ENCODE data around the gene ZBTB18.

The ZBTB18 gene

DNA sequence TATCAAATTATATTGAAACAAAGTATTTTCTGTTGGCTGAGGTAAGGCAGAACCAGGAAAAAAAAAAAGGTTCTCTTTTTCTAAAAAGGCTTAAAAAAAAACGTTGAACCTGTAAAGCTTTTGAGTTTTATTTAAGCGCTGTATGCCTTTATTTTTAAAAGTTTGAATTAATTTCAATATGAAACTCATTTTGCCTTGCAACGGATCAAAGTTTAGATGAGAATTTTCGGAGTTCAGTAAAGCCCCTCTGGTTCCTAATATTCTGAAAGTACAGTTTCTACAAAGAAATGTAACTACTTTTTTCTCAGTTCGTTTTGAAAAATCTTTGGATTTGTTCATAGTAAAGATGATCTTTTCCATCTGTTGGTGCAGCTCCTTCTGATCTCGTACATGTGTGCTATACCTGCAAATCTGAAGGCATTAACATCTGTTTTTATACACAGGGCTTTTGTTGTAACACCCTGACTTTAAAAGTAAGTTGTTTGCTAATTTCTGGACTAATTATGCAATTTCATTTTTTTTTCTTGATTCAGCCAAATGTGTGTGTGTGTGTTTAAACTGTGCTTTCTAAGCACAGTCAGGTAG, 1.7 kb downstream of the ZBTB18 start:
- no peak for DNase-seq (ENCODE audit: insufficient read length)
- no peak for FAIRE-seq
- TF ChIP-seq TAF1 (IDR thresholded peaks at IDR 0.05; ENCODE audit: borderline replicate concordance, low read depth, low read length), result no peak
- no peak for TF ChIP-seq POLR2A (IDR thresholded peaks at IDR 0.05; ENCODE audit: low read depth, low read length)
- TF ChIP-seq POLR2AphosphoS5 (IDR thresholded peaks at IDR 0.05; ENCODE audit: low read depth, low read length), result no peak

DNA sequence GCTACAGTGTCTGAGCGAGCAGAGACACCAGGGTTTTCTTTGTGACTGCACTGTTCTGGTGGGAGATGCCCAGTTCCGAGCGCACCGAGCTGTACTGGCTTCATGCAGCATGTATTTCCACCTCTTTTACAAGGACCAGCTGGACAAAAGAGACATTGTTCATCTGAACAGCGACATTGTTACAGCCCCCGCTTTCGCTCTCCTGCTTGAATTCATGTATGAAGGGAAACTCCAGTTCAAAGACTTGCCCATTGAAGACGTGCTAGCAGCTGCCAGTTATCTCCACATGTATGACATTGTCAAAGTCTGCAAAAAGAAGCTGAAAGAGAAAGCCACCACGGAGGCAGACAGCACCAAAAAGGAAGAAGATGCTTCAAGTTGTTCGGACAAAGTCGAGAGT, 2.7 kb downstream of the ZBTB18 start:
- TF ChIP-seq TAF1 (IDR thresholded peaks at IDR 0.05; ENCODE audit: borderline replicate concordance, low read depth, low read length) (no peak), POLR2A (IDR thresholded peaks at IDR 0.05; ENCODE audit: low read depth, low read length) (no peak), POLR2AphosphoS5 (IDR thresholded peaks at IDR 0.05; ENCODE audit: low read depth, low read length) (no peak)
- DNase-seq (ENCODE audit: insufficient read length) (no peak), FAIRE-seq (no peak)

DNA sequence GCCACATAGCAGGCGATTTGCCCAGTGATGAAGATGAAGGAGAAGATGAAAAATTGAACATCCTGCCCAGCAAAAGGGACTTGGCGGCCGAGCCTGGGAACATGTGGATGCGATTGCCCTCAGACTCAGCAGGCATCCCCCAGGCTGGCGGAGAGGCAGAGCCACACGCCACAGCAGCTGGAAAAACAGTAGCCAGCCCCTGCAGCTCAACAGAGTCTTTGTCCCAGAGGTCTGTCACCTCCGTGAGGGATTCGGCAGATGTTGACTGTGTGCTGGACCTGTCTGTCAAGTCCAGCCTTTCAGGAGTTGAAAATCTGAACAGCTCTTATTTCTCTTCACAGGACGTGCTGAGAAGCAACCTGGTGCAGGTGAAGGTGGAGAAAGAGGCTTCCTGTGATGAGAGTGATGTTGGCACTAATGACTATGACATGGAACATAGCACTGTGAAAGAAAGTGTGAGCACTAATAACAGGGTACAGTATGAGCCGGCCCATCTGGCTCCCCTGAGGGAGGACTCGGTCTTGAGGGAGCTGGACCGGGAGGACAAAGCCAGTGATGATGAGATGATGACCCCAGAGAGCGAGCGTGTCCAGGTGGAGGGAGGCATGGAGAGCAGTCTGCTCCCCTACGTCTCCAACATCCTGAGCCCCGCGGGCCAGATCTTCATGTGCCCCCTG, 3.3 kb downstream of the ZBTB18 start:
- DNase-seq (ENCODE audit: insufficient read length) (no peak), FAIRE-seq (no peak)
- TF ChIP-seq POLR2AphosphoS5 (IDR thresholded peaks at IDR 0.05; ENCODE audit: low read depth, low read length) (no peak), POLR2A (IDR thresholded peaks at IDR 0.05; ENCODE audit: low read depth, low read length) (no peak), TAF1 (IDR thresholded peaks at IDR 0.05; ENCODE audit: borderline replicate concordance, low read depth, low read length) (no peak)

DNA sequence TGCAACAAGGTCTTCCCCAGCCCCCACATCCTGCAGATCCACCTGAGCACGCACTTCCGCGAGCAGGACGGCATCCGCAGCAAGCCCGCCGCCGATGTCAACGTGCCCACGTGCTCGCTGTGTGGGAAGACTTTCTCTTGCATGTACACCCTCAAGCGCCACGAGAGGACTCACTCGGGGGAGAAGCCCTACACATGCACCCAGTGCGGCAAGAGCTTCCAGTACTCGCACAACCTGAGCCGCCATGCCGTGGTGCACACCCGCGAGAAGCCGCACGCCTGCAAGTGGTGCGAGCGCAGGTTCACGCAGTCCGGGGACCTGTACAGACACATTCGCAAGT, 3.8 kb downstream of the ZBTB18 start:
- no peak for FAIRE-seq
- TF ChIP-seq TAF1 (IDR thresholded peaks at IDR 0.05; ENCODE audit: borderline replicate concordance, low read depth, low read length) (no peak), POLR2A (IDR thresholded peaks at IDR 0.05; ENCODE audit: low read depth, low read length) (no peak), POLR2AphosphoS5 (IDR thresholded peaks at IDR 0.05; ENCODE audit: low read depth, low read length) (no peak)
- no peak for DNase-seq (ENCODE audit: insufficient read length)

DNA sequence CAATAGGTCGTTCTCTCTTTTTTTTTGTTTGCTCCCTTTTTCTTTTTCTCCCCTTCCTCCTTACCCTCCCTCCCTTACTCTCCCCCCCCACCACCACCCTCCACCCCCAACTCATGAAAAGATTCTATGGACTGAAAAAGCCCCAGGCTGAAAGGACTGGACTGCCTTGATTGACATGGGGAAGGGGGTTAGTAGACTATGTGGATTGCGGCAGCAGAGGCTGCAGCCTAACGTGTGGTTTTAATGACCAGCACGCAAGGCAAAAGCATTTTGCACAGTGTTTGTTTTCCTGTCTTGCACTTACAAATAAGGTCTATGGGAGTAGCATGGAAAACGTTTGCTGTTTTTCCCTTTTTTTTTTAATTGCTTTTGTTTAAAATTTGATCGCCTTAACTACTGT, 5.5 kb downstream of the ZBTB18 start:
- TF ChIP-seq POLR2A (IDR thresholded peaks at IDR 0.05; ENCODE audit: low read depth, low read length), result no peak
- no peak for TF ChIP-seq TAF1 (IDR thresholded peaks at IDR 0.05; ENCODE audit: borderline replicate concordance, low read depth, low read length)
- no peak for TF ChIP-seq POLR2AphosphoS5 (IDR thresholded peaks at IDR 0.05; ENCODE audit: low read depth, low read length)
- FAIRE-seq, result no peak
- DNase-seq (ENCODE audit: insufficient read length), result no peak

DNA sequence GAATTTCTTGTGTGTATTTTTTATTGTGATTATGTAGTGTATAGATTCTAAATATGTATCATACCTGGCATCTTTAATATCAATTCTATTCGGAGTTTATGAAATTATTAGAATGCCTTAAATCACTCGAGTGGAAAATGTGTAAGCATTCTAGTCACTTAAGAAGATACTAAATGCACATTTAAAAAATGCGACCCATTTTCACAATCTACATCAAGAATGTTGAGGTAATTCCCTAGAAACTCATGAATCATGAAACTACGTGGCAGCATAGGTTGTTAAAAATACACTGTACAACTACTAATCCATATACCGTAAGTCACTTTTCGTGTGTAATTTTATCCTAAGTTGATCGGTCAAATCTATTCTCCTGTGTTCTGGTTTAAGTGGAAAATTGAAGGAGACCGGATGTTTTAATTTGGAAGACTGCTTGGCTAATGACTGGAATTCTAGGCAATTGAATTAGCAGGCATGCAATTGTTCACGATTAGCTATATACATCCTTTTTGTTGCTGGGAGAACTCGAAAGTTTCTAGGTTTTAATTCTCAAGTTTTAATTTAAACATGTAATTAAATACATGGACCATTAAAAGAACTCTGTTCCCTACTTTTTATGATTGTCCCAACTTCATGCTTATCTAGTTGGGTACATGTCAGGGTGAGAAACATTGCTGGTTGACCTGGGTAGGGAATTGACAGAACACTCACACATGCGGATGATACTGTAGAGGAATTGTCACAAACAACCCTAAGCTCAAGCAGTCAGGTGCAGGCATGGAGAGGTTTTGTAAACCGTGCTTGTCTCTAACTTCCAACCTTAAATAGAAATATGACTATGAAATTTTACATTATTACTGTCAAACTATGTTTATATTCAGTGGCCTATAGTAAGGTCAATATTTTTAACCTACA, 6.6 kb downstream of the ZBTB18 start:
- FAIRE-seq (peak; percentile 50), DNase-seq (ENCODE audit: insufficient read length) (no peak)
- TF ChIP-seq TAF1 (IDR thresholded peaks at IDR 0.05; ENCODE audit: borderline replicate concordance, low read depth, low read length) (no peak), POLR2AphosphoS5 (IDR thresholded peaks at IDR 0.05; ENCODE audit: low read depth, low read length) (no peak), POLR2A (IDR thresholded peaks at IDR 0.05; ENCODE audit: low read depth, low read length) (no peak)

DNA sequence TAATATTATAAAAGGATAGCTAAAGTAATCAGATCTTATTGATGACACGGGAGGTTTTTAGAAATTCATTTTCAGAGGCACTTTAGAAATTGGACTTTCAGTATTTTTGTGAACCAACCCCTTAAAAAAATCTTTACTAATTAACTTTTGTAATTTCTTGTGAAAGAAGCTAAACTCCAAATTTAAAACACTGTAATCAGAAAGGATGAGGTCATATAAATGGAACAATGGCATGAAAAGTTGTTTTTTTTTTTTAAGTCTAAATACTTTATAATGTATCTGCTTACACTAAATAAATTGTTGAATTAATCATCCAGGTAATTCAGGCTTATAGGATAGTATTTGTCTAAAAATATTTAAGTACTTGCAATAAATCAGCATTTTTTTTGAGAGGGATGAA, 9.0 kb downstream of the ZBTB18 start:
- DNase-seq (ENCODE audit: insufficient read length), result no peak
- no peak for FAIRE-seq
- TF ChIP-seq TAF1 (IDR thresholded peaks at IDR 0.05; ENCODE audit: borderline replicate concordance, low read depth, low read length) (no peak), POLR2A (IDR thresholded peaks at IDR 0.05; ENCODE audit: low read depth, low read length) (no peak), POLR2AphosphoS5 (IDR thresholded peaks at IDR 0.05; ENCODE audit: low read depth, low read length) (no peak)

DNA sequence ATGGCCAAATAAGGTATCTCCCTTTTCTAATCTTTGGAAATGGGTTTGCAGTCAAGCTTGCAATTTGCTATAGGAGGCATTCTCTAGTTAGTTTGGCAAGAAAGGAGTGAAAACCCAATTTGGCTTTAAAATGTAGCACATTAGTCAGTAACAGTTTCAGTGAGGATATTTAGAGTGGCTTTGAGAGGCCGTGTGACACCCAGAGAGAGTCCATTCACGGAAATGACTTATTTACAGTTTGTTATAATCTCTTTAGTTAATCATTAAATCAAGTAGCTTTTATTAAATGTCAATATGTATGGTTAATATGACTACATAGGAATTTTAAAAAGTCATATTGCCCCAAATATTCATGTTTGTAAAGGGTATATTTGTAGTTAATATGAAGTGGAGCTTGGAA, 9.6 kb downstream of the ZBTB18 start:
- DNase-seq (ENCODE audit: insufficient read length) (no peak), FAIRE-seq (no peak)
- no peak for TF ChIP-seq POLR2AphosphoS5 (IDR thresholded peaks at IDR 0.05; ENCODE audit: low read depth, low read length)
- TF ChIP-seq TAF1 (IDR thresholded peaks at IDR 0.05; ENCODE audit: borderline replicate concordance, low read depth, low read length), result no peak
- TF ChIP-seq POLR2A (IDR thresholded peaks at IDR 0.05; ENCODE audit: low read depth, low read length), result no peak

DNA sequence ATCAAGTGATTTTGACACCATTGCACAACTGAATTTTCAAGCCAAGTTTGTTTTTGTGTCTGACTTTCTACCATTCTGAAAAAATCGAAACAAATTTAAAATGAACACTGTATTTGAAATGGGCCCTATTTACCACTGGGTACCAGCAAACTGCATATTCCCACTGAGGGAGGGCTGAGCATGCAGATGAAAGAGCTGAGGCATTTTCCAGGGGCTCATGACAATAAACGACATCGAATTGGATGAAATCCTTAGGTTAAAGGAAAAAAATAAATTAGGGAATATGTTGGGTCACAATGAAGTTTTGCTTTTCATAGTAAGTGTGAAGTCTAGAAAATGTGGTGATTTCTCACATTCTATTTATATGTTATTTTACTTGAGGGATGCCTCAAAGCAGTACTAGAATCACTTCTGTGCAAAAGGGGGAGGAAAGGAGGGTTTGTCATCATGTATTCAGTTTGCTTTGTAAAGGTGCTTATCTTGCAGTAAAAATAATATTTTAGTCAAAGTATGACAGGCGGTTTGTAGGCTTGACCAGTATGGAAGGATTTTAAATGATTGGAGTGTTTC, 11.2 kb downstream of the ZBTB18 start:
- FAIRE-seq, result no peak
- DNase-seq (ENCODE audit: insufficient read length), result no peak
- TF ChIP-seq POLR2A (IDR thresholded peaks at IDR 0.05; ENCODE audit: low read depth, low read length), result no peak
- TF ChIP-seq POLR2AphosphoS5 (IDR thresholded peaks at IDR 0.05; ENCODE audit: low read depth, low read length), result no peak
- no peak for TF ChIP-seq TAF1 (IDR thresholded peaks at IDR 0.05; ENCODE audit: borderline replicate concordance, low read depth, low read length)

DNA sequence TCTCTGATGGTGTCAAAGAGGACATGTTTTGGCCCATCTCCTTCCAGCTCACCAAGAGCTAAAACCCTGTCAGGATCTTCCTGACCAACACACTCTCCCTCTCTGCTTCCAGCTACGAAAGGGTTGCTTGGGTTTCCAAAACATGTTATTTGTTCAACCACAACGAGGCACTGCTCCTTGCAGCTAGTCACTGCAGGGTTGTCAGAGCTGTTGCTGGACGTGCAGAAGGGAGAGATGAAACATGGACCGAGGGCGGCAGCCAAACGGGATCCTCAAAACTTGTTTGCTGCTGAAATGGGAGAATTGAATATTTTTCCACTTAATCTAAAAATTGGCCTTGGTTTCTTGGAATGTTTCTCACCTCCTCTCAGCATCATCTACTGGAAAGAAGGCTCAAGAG, 12.4 kb downstream of the ZBTB18 start:
- FAIRE-seq (no peak), DNase-seq (ENCODE audit: insufficient read length) (no peak)
- TF ChIP-seq TAF1 (IDR thresholded peaks at IDR 0.05; ENCODE audit: borderline replicate concordance, low read depth, low read length) (no peak), POLR2A (IDR thresholded peaks at IDR 0.05; ENCODE audit: low read depth, low read length) (no peak), POLR2AphosphoS5 (IDR thresholded peaks at IDR 0.05; ENCODE audit: low read depth, low read length) (no peak)

DNA sequence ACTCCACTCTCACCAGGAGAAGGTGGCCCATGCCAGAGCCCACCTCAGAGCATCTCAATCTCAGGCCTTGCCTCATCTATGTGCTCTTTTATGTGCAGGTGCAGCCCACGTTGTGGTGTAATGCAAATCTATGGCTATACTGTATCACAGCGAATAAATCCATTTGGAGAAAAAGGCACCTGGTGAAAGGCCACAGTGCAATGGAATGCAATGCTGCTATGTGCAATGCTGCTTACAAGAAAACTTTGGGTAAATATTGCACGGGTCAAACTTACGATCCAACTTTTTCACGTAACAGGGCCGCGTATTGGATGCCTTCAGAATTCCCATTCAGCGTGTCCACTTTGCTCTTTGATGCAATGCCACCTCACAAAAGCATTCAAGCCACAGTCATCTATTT, 13.5 kb downstream of the ZBTB18 start:
- FAIRE-seq (no peak), DNase-seq (ENCODE audit: insufficient read length) (no peak)
- TF ChIP-seq TAF1 (IDR thresholded peaks at IDR 0.05; ENCODE audit: borderline replicate concordance, low read depth, low read length) (no peak), POLR2A (IDR thresholded peaks at IDR 0.05; ENCODE audit: low read depth, low read length) (no peak), POLR2AphosphoS5 (IDR thresholded peaks at IDR 0.05; ENCODE audit: low read depth, low read length) (no peak)

Measured in GM12892 (cell line).